HG03342 (cell line): ENCODE measurements around the gene UNC45A.

Source experiments
- ATAC-seq: cut with Tn5 transposase; IDR thresholded peaks from one replicate; pipeline ENCODE4 v1.9.1; 2021; ENCODE audit warnings: mild to moderate bottlenecking, moderate library complexity; ENCODE audit not compliant: unreplicated experiment

The UNC45A gene

DNA sequence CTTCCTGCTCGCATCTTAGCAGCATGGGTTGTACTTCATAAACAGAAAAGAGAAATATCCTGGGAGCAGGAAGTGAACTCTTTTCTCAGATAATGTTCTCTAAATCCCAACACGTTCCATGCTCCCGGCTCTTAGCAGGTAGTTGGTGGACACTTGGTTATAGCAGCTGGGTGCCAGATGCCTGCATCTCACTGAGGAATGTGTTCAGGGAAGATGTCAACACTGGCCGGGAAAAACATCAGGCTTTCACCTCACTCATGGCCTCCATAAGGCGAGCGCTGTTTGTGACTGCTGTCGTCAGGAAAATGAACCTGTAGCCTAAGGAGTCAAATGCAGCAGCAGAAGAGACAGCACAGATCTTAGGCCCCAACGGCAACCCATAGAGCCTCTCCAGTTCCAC, 63.7 kb downstream of the UNC45A start:
- no peak for ATAC-seq

GRCh38 chr15:91001209-91001608, 66.1 kb downstream of the UNC45A start:
- no peak for ATAC-seq
